ENCODE measurements around the gene FGF18.

FGF18 gene

GRCh38 chr5:171455522-171455921, 36.1 kb downstream of the FGF18 start:
- TF ChIP-seq CTCF (IDR thresholded peaks at IDR 0.05; ENCODE audit: low read depth, low read length): no peak
- H3K4me3 ChIP-seq (ENCODE audit: low read depth, low read length): no peak overlapping the region

GRCh38 chr5:171457208-171457981, 37.9 kb downstream of the FGF18 start:
- TF ChIP-seq CTCF (IDR thresholded peaks at IDR 0.05; ENCODE audit: low read depth, low read length): no peak

DNA sequence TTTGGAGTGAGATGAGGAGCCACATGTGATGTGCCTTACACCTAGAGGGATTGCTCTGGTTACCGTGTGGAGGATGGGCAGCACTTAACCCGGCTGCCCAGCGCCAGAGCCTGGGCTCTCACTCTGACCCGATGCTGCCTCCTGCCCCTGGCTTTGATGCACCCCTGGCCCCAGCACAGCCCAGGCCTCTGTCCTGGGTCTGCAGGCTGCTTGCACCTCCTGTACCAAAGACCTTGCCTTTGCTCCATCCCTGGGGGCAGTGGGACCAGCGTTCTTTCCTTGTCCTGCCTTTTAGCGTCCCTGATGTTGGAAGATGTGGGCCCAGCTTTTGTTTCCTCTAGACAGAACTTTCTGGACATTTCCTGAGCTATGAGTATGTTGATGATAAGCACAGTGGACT, 40.4 kb downstream of the FGF18 start:
- TF ChIP-seq CTCF (IDR thresholded peaks at IDR 0.05; ENCODE audit: low read depth, low read length): no peak
- no peak overlapping the region for H3K4me3 ChIP-seq (ENCODE audit: low read depth, low read length)

More at GRCh38 chr5:171457208-171457981, 37.9 kb downstream of the FGF18 start:
- H3K4me3 ChIP-seq (ENCODE audit: low read depth, low read length): no peak overlapping the region

DNA sequence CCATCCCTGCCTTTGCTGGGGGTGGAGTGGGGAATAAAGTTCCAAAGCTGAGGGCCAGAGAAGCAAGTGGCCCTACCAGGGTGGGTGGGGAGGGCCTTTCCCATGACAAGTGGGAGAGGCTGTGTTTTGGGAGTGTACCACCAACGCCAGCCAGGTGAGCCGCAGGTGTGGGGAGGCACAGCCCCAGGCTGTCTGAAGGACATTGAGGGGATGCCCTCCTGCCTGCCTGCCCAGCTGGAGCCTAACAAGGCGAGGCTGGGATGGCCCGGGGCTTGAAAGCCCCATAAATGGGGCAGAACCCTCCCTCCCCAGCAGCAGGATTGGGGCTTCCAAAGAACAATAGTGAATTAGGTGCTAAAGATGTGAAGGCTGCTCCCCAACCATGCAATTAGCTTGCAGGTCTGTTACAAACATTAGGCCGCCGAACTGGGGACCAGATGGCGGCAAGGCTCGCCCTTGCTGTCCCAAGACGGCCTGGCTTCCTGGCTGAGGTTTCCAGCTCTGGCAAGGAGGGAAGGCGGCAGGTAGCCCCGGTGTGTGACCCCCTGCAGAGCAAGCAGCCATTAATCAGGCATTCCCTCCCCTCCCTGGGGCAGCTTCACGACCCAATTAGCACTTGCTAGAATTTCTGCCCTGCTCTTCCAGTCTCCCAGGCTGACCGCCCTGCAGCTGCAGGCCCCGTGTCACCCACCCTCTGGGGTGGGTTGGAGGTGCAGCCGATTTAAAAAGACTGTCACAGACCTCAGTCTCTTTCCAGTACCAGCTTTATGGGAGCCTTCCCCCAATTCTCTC, 42.9 kb downstream of the FGF18 start:
- no peak for TF ChIP-seq CTCF (IDR thresholded peaks at IDR 0.05; ENCODE audit: low read depth, low read length)
- no peak overlapping the region for H3K4me3 ChIP-seq (ENCODE audit: low read depth, low read length)

- H3K4me3 ChIP-seq (ENCODE audit: low read depth, low read length): no peak overlapping the region
- no peak for TF ChIP-seq CTCF (IDR thresholded peaks at IDR 0.05; ENCODE audit: low read depth, low read length)
Measured at GRCh38 chr5:171462928-171463861, 43.7 kb downstream of the FGF18 start.

DNA sequence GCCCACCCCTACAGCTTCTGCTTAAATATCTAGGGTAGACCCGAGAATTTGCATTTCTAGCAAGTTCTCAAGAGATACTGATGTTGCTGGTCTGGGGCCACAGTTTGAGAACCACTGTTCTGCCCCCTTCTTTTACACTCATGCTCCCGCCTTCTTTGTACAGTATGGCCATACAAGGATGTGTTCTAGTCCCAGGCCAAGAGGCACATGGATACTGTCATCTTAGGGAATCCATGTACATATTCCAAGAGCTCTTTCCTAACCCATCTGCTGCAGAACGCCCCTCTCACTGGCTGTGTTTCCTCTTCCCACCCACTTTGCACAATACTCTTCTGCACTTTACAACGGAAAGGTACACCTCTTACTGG, 44.4 kb downstream of the FGF18 start:
- no peak for TF ChIP-seq CTCF (IDR thresholded peaks at IDR 0.05; ENCODE audit: low read depth, low read length)
- H3K4me3 ChIP-seq (ENCODE audit: low read depth, low read length): no peak overlapping the region
